ENCODE data around the gene CROCC.
"Not testable (repeated sequence)": the region's sequence is repeated elsewhere in the genome, so short reads cannot be mapped to it uniquely, and the experiment has no call there.

CROCC gene

DNA sequence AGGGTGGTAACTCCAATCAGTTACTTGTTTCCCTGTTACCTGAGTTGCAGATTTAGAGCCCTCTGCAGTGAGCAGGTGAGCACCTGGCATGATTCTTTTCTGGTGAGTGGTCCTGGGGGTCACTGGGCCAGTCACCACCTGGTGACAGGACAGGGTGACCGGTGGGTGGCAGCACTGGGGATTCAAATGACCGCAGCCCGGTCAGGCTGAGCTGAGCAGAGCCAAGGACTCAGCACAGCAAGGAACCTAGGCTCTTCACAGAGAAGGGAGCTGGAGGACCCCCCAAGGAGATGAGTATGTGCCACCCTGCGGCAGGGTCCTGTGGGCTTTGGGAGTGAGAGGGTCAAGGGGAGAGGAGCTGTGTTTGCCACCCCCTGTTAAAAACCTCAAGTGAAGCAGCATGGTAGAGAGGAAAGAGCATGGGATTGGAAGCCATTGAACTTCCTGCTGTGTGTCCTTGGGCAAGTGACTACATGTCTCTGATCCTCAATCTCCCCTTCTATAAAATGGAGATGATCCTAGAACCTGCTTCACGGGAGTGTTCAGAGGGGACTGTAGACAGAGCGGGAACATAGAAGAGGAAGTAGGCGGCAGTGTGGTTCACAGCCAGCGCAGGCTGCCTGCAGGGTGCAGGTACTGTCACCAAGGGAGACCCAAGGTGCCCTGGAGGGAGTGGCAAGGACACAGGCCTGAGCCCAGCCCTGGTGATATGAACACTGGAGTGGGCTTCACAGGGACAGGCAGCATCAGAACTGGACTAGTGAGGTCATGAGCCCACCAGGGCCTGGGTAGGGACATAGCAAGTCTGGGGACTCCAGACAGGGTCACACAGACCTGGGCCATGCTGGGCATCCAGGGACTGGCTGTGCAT lies 9.6 kb upstream of the CROCC start:
- not testable (repeated sequence) for H3K27me3 ChIP-seq (ENCODE audit: low read depth, low read length); H3K4me3 ChIP-seq (ENCODE audit: low read depth in 1 of 2, low read length in 2 of 2); H3K36me3 ChIP-seq (ENCODE audit: control insufficient read depth in 1 of 2, insufficient read depth in 2 of 2, low read length in 2 of 2); H3K27ac ChIP-seq (ENCODE audit: low read length); H3K9me3 ChIP-seq (ENCODE audit: control insufficient read depth in 1 of 2, low read length in 2 of 2)
- peaks cover 3 to 21% of the 10 kb centered on the region in 2 donors for H3K4me1 ChIP-seq (ENCODE audit: control insufficient read depth in 1 of 2, insufficient read depth in 2 of 2, low read length in 2 of 2)

DNA sequence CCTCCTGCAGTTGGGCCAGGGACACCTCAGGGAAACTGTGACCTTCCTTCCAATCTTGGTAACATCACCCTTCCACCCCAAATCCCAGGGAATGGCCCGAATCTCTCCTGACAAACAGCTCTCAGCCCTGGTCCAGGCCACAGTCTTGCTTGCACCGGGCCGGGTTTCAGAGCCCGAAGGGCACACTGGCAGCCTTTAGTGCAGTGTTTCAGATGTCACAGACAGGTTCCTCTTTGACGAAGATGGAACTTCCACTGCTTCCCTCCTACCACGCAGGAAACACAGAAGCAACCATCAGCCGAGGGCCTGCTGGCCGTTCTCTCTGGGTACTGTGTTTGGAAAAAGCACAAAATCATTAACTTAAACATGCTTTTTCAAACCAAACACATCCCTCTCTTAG lies 9.0 kb upstream of the CROCC start:
- not testable (repeated sequence) for H3K27ac ChIP-seq (ENCODE audit: low read length); H3K4me3 ChIP-seq (ENCODE audit: low read depth in 1 of 2, low read length in 2 of 2); H3K9me3 ChIP-seq (ENCODE audit: control insufficient read depth in 1 of 2, low read length in 2 of 2)

DNA sequence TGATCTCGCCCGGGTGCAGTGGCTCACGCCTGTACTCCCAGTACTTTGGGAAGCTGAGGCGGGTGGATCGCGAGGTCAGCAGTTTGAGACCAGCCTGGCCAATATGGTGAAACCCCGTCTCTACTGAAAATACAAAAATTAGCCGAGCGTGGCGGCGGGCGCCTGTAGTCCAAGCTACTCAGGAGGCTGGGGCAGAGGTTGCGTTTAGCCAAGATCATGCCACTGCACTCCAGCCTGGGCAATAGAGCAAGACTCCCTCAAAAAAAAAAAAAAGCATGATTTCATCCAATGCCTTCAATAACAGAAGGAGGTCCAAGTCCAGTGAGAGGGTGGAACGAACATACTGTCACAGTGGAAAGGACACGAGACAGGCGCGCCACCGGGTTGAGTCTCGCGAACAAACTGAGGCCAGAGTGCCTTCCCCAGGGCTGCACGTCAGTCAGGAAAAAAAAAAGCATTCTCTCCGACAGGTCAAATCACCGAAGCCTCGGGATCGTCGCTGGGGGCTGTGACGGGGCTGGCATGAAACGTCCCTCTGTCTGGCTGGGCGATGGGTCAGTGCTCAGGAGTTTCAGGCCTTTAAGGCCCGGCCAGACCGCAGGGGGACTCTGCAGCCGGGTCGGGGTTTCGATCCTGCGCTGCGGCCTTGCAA lies 8.4 kb upstream of the CROCC start:
- H3K36me3 ChIP-seq (ENCODE audit: control insufficient read depth in 1 of 2, insufficient read depth in 2 of 2, low read length in 2 of 2) = no peaks in the 10 kb centered on the region
- peak overlapping the region; percentile 57 to 71 for H3K4me3 ChIP-seq (ENCODE audit: low read depth in 1 of 2, low read length in 2 of 2)
- peaks cover 3 to 21% of the 10 kb centered on the region in 2 donors for H3K4me1 ChIP-seq (ENCODE audit: control insufficient read depth in 1 of 2, insufficient read depth in 2 of 2, low read length in 2 of 2)
- no peak overlapping the region for H3K27ac ChIP-seq (ENCODE audit: low read length)
- no peaks in the 10 kb centered on the region for H3K9me3 ChIP-seq (ENCODE audit: control insufficient read depth in 1 of 2, low read length in 2 of 2)
- H3K27me3 ChIP-seq (ENCODE audit: low read depth, low read length) = no peaks in the 10 kb centered on the region

More for the DNA sequence above, 9.0 kb upstream of the CROCC start:
- peaks cover 3 to 21% of the 10 kb centered on the region in 2 donors for H3K4me1 ChIP-seq (ENCODE audit: control insufficient read depth in 1 of 2, insufficient read depth in 2 of 2, low read length in 2 of 2)
- H3K36me3 ChIP-seq (ENCODE audit: control insufficient read depth in 1 of 2, insufficient read depth in 2 of 2, low read length in 2 of 2); H3K27me3 ChIP-seq (ENCODE audit: low read depth, low read length): not testable (repeated sequence)

DNA sequence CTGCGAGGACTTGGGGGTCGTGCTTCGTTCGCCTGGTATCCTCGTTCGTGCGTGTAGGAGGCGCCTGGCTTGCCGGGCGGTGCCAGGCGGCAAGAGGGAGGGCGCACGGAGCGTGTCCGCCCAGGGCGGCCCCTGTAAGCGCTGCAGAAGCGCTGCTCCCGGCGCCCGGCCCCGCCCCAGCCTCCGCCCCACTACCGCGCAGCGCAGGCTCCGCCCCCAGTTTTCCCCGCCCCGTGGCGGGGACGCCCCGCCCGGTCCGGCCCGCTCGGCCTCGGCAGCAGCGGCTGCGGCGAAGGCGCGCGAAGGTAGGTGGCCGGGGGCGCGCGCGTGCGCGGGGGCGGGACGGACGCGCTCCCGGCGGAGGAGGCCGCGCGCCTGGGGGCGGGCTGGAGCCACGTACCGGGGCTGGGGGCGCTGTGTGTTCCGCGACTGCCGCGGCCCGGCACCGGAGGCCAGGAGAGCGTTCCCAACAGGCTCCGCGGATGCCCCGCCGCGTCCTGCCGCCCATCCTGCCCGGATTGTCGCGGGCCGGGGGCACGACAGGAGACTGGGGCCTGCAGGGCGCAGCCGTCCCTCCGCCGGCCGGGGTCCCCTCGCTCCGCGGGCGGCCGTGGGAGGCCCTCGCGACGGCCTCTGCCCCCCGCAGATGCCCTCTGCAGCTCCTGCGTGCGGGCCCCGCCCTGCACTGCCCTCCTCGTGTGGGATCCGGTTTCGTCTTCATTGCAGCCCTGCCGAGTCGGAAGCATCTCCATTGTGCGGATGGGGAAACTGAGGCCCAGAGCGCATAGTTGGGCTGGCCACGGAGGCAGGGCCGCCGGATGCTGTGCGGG lies 7.7 kb upstream of the CROCC start:
- H3K4me3 ChIP-seq (ENCODE audit: low read depth in 1 of 2, low read length in 2 of 2) = peak overlapping the region; percentile 57 to 98
- H3K4me1 ChIP-seq (ENCODE audit: control insufficient read depth in 1 of 2, insufficient read depth in 2 of 2, low read length in 2 of 2) = peaks cover 3 to 21% of the 10 kb centered on the region in 2 donors
- no peaks in the 10 kb centered on the region for H3K9me3 ChIP-seq (ENCODE audit: control insufficient read depth in 1 of 2, low read length in 2 of 2)
- no peaks in the 10 kb centered on the region for H3K27me3 ChIP-seq (ENCODE audit: low read depth, low read length)
- H3K36me3 ChIP-seq (ENCODE audit: control insufficient read depth in 1 of 2, insufficient read depth in 2 of 2, low read length in 2 of 2) = no peaks in the 10 kb centered on the region
- no peak overlapping the region for H3K27ac ChIP-seq (ENCODE audit: low read length)

DNA sequence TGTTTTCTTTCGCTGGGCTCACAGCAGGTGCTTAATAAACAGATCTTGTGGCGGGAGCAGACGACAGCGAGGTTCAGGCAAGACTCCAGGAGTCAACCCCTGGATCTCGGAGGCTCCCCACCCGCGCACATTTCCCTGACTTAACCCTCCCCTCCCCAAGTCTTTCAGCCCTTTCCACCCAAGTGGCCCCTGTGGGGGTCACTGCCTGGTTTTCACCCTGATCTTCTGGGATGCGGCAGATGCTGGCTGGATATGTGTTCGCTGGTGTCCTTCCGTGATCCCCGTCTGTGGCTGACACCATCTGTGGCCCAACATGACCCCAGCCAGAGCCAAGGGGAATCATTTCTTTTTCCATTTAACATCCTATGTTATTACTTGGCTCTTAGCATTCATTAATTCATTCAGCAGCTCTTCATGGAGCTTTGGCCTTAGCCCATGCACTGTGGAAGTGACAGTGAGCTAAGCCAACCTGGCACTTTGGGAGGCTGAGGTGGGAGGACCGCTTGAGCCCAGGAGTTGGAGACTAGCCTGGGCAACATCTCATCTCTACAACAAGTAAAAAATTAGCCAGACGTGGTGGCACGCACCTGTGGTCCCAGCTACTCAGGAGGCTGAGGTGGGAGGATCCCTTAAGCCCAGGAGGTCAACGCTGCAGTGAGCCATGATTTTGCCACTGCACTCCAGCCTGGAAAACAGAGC lies 6.7 kb upstream of the CROCC start:
- H3K27ac ChIP-seq (ENCODE audit: low read length) = not testable (repeated sequence)

DNA sequence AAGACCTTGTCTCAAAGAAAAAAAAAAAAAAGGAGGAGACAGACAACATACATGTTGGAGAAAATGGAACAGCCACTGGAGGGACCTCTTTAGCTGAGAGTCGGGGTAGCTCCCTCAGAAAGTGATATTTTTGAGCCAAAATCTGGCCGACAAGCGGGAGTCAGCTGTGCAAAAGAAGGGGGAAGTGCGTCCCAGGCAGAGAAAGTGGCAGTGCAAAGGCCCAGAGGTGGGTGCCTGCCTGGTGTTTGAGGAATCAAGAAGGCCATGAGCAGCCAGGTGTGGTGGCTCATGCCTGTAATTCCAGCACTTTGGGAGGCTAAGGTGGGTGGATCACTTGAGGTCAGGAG lies 6.1 kb upstream of the CROCC start:
- Histone ChIP-seq H3K9me3 (ENCODE audit: control insufficient read depth in 1 of 2, low read length in 2 of 2) (no peaks in the 10 kb centered on the region), H3K27ac (ENCODE audit: low read length) (no peak overlapping the region), H3K27me3 (ENCODE audit: low read depth, low read length) (no peaks in the 10 kb centered on the region), H3K36me3 (ENCODE audit: control insufficient read depth in 1 of 2, insufficient read depth in 2 of 2, low read length in 2 of 2) (no peaks in the 10 kb centered on the region), H3K4me3 (ENCODE audit: low read depth in 1 of 2, low read length in 2 of 2) (no peak overlapping the region), H3K4me1 (ENCODE audit: control insufficient read depth in 1 of 2, insufficient read depth in 2 of 2, low read length in 2 of 2) (peaks cover 3 to 21% of the 10 kb centered on the region in 2 donors)

More for the DNA sequence above, 6.7 kb upstream of the CROCC start:
- not testable (repeated sequence) for H3K9me3 ChIP-seq (ENCODE audit: control insufficient read depth in 1 of 2, low read length in 2 of 2); H3K36me3 ChIP-seq (ENCODE audit: control insufficient read depth in 1 of 2, insufficient read depth in 2 of 2, low read length in 2 of 2); H3K27me3 ChIP-seq (ENCODE audit: low read depth, low read length)
- H3K4me3 ChIP-seq (ENCODE audit: low read depth in 1 of 2, low read length in 2 of 2) = peak overlapping the region; percentile 46 to 98
- H3K4me1 ChIP-seq (ENCODE audit: control insufficient read depth in 1 of 2, insufficient read depth in 2 of 2, low read length in 2 of 2) = peaks cover 3 to 21% of the 10 kb centered on the region in 2 donors

DNA sequence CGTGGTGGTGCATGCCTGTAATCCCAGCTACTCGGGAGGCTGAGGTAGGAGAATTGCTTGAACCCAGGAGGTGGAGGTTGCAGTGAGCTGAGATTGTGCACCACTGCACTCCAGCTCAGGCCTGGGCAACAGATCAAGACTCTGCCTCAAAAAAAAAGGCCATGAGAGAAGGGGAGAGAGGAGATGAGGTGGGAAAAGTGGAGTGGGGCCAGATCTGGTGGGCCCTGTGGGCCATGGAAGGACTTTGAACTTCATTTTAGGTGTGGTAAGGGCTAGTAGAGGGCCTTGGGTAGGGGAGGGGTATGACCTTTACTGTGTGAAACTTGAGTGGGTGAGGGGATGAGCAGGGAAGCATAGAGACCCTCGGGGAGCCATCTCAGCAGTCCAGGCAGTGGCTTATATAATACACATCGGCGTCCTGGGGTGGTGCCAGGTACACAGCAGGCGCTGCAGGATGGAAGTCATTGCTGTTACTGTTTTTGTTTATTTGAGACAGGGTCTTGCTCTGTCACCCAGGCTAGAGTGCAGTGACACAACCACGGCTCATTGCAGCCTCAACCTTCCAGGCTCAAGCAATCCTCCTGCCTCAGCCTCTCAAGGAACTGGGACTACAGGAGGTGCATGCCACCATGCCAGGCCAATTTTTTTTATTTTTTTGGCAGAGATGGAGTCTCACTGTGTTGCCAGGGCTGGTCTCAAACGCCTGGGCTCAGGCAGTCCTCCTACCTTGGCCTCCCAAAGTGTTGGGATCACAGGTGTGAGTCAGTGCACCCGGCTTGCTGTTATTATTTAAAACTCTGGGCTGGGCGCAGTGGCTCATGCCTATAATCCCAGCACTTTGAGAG lies 5.5 kb upstream of the CROCC start:
- H3K4me3 ChIP-seq (ENCODE audit: low read depth in 1 of 2, low read length in 2 of 2); H3K27ac ChIP-seq (ENCODE audit: low read length); H3K9me3 ChIP-seq (ENCODE audit: control insufficient read depth in 1 of 2, low read length in 2 of 2); H3K36me3 ChIP-seq (ENCODE audit: control insufficient read depth in 1 of 2, insufficient read depth in 2 of 2, low read length in 2 of 2); H3K27me3 ChIP-seq (ENCODE audit: low read depth, low read length): not testable (repeated sequence)
- H3K4me1 ChIP-seq (ENCODE audit: control insufficient read depth in 1 of 2, insufficient read depth in 2 of 2, low read length in 2 of 2) = peaks cover 3 to 23% of the 10 kb centered on the region in 2 donors

DNA sequence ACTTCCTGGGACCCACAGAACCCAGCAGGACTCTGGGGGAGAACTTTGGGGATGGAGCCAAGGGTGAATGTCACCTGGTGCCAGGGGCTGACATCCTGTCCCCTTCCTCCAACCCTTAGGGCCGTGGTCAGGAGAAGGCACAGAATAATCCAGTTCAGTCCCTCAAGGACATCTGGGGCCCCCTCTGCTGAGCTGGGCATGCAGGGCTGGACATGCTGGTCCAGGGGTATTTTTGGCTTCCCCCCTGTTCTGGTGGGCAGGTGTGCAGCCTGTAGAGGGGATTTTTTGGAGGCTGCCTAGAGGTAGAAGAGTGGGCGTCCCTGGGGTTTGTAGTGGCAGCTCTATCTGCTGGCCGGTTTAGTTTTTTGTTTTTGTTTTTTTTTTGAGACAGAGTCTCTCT lies 3.4 kb upstream of the CROCC start:
- Histone ChIP-seq H3K27me3 (ENCODE audit: low read depth, low read length) (no peaks in the 10 kb centered on the region), H3K27ac (ENCODE audit: low read length) (no peak overlapping the region), H3K4me1 (ENCODE audit: control insufficient read depth in 1 of 2, insufficient read depth in 2 of 2, low read length in 2 of 2) (peaks cover 3 to 25% of the 10 kb centered on the region in 2 donors), H3K36me3 (ENCODE audit: control insufficient read depth in 1 of 2, insufficient read depth in 2 of 2, low read length in 2 of 2) (no peaks in the 10 kb centered on the region), H3K4me3 (ENCODE audit: low read depth in 1 of 2, low read length in 2 of 2) (no peak overlapping the region), H3K9me3 (ENCODE audit: control insufficient read depth in 1 of 2, low read length in 2 of 2) (no peaks in the 10 kb centered on the region)

DNA sequence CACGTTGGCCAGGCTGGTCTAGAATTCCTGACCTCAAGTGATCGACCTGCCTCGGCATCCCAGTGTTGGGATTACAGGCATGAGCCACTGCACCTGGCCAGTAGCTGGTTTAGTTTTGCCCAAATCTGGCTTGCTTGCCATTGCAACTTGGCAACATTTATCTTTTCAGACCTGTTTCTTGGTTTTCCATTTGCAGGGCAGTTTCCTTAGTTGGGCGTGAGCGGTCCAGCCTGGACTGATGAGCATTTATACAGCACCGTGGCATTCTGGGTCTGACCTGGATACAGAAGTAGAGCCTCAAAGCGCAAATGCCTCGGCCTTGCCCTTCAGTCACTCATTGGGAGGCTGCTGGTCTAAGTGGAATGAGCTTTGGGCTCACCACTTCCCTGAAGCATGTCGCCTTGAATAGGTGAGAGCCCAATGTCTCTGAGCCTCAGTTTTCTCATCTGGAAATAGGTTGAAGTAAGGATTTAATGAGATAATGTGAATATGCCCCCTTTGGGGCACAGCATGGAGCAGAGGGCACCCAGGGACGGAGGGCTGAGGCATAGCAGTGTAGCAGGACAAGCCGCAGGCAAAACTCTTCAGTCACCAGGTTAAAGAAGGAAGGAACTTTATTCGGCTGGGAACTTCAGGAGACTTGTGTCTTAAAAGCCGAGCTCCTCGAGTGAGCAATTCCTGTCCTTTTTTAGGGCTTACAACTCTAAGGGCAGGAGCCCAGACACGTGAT lies 2.6 kb upstream of the CROCC start:
- H3K36me3 ChIP-seq (ENCODE audit: control insufficient read depth in 1 of 2, insufficient read depth in 2 of 2, low read length in 2 of 2); H3K27me3 ChIP-seq (ENCODE audit: low read depth, low read length); H3K9me3 ChIP-seq (ENCODE audit: control insufficient read depth in 1 of 2, low read length in 2 of 2); H3K27ac ChIP-seq (ENCODE audit: low read length); H3K4me3 ChIP-seq (ENCODE audit: low read depth in 1 of 2, low read length in 2 of 2): not testable (repeated sequence)
- H3K4me1 ChIP-seq (ENCODE audit: control insufficient read depth in 1 of 2, insufficient read depth in 2 of 2, low read length in 2 of 2) = peaks cover 0 to 23% of the 10 kb centered on the region in 2 donors

DNA sequence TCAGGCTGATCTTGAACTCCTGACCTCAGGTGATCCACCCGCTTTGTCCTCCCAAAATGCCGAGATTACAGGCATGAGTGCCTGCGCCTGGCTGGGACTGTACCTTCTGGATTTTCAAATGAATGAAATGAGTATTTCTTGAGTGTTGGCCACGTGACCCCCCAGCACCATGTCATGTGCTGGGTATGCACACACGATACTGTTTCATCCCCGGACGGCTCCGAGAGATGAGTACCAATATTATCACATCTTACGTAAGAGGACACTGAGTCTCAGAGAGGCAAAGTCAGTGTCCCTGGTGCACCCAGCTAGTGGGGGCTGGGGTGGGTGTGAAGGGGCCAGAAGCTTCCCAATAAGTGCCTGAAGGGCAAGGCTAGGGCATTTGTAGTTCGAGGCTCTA lies 780 bp upstream of the CROCC start:
- H3K9me3 ChIP-seq (ENCODE audit: control insufficient read depth in 1 of 2, low read length in 2 of 2) = no peaks in the 10 kb centered on the region
- no peak overlapping the region for H3K4me3 ChIP-seq (ENCODE audit: low read depth in 1 of 2, low read length in 2 of 2)
- H3K36me3 ChIP-seq (ENCODE audit: control insufficient read depth in 1 of 2, insufficient read depth in 2 of 2, low read length in 2 of 2) = no peaks in the 10 kb centered on the region
- H3K4me1 ChIP-seq (ENCODE audit: control insufficient read depth in 1 of 2, insufficient read depth in 2 of 2, low read length in 2 of 2) = peaks cover 0 to 8% of the 10 kb centered on the region in 2 donors
- no peak overlapping the region for H3K27ac ChIP-seq (ENCODE audit: low read length)
- no peaks in the 10 kb centered on the region for H3K27me3 ChIP-seq (ENCODE audit: low read depth, low read length)
